ENCODE measurements around the gene PKNOX1. TPM values are rescaled to one million over a fixed set of nuclear protein-coding genes. Genes with fewer than 3 reads are reported as not detected.
A peak's percentile ranks its signal among the peaks of the same experiment; 100 is the strongest.
"Not testable (repeated sequence)": the region's sequence is repeated elsewhere in the genome, so short reads cannot be mapped to it uniquely, and the experiment has no call there.

PKNOX1 gene
- total and polyA plus RNA-seq, 5 donors from 2014 or later: 13.0 to 22.6 (median 17.1) TPM

DNA sequence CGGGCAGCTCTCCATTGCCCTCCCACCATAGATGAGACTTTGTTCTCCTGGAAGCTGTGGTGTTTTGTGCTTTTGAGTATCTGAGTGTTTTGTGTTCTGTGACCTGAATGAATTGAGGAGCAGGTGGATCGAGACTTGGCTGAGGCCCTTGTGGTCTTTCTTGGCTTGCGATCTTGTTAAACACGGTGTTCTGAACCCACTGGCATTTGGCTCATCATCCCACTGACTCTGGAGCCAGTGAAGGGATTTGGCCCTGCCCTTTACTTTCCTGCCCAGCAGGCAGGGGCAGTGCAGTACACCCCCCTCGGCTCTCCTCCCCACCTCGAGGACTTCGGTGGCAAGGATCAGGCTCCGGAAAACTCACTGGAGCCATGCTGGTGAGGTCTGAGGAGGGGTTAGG is 30.6 kb downstream of the PKNOX1 start:
- no peak overlapping the region for H3K27ac ChIP-seq (ENCODE audit: insufficient read depth, low read length, poor library complexity, severe bottlenecking)
- peaks cover 29% of the 10 kb centered on the region for H3K36me3 ChIP-seq (ENCODE audit: control insufficient read depth, insufficient read depth, low read length)
- peaks cover 4 to 5% of the 10 kb centered on the region in 2 experiments for H3K9me3 ChIP-seq (ENCODE audit: control insufficient read depth in 2 of 2, low read length in 2 of 2)
- Mint-ChIP-seq H3K36me3 (peaks cover 46% of the 10 kb centered on the region), H3K27me3 (no peaks in the 10 kb centered on the region), H3K27ac (peak overlapping the region in 1 of 3 donors; percentile 38), H3K4me3 (no peak overlapping the region), H3K9me3 (peaks cover 0 to 9% (median 3%) of the 10 kb centered on the region in 7 donors), H3K4me1 (peaks cover 0 to 3% (median 1%) of the 10 kb centered on the region in 4 donors)
- DNase-seq (no peak), ATAC-seq (ENCODE audit: low read depth in 2 of 2) (no peak)
- H3K4me3 ChIP-seq (ENCODE audit: low read depth, low read length): no peak overlapping the region
- H3K27me3 ChIP-seq (ENCODE audit: control insufficient read depth, insufficient read depth, low read length): no peaks in the 10 kb centered on the region
- no peaks in the 10 kb centered on the region for H3K4me1 ChIP-seq (ENCODE audit: control insufficient read depth, insufficient read depth, low read length, poor library complexity, severe bottlenecking)

DNA sequence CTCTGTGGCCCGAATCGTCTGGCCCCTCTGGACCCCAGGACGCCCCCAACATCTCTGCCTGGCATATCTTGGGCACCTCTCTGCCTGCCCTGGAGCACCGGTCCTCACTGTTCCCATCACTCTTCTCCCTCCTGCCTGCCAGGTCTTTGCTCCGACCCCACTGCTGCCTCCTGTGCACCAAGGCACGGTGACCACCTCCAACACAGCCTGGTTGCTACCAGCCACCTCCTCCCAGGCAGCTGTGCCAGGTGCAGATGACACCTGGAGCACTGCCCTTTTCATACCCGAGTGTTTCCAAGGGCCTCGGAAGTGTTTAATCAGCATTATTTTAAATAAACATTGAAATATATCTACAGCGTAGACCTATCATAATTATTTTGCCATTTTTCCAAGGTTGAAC is 31.3 kb downstream of the PKNOX1 start:
- peaks cover 0 to 3% (median 1%) of the 10 kb centered on the region in 4 donors for H3K4me1 Mint-ChIP-seq
- H3K36me3 ChIP-seq (ENCODE audit: control insufficient read depth, insufficient read depth, low read length): peaks cover 32% of the 10 kb centered on the region
- ATAC-seq (ENCODE audit: low read depth in 2 of 2): no peak

DNA sequence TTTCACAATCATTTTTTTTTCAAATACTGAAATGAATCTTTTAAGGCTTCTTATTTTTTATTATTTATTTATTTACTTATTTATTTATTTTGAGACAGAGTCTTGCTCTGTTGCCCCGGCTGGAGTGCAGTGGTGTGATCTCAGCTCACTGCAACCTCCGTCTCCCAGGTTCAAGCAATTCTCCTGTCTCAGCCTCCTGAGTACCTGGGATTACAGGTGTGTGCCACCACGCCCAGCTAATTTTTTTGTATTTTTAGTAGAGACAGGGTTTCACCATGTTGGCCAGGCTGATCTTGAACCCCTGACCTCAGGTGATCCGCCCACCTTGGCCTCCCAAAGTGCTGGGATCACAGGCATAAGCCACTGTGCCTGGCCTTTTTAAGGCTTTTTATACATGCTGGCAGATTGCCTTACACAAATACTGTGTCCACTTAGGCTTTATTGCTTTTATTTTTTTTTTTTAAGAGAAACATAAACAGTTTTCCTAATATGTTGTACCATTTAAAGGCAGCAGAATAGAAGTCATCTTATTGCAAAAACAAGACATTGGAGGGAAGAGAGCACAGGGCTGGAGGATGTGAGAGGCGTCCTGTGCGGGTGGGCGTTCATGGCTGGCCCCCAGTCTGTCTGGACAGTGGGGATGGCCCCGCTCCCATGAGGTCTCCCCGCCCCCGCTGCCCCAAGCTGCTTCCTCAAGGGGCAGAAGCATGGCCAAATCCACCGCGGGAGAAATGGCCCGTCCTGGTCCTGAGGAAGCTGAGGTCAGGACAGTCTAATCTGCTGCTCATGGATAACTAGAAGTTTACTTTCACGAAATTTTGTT is 31.9 kb downstream of the PKNOX1 start:
- H3K27ac ChIP-seq (ENCODE audit: insufficient read depth, low read length, poor library complexity, severe bottlenecking); H3K27me3 ChIP-seq (ENCODE audit: control insufficient read depth, insufficient read depth, low read length); DNase-seq; H3K4me3 ChIP-seq (ENCODE audit: low read depth, low read length); H3K4me1 ChIP-seq (ENCODE audit: control insufficient read depth, insufficient read depth, low read length, poor library complexity, severe bottlenecking); ATAC-seq (ENCODE audit: low read depth in 2 of 2); H3K4me1 Mint-ChIP-seq; H3K9me3 ChIP-seq (ENCODE audit: control insufficient read depth in 2 of 2, low read length in 2 of 2); H3K4me3 Mint-ChIP-seq; H3K9me3 Mint-ChIP-seq; H3K27me3 Mint-ChIP-seq: not testable (repeated sequence)
- Mint-ChIP-seq H3K27ac (peak overlapping the region in 1 of 3 donors; percentile 32), H3K36me3 (peaks cover 38% of the 10 kb centered on the region)
- peaks cover 34% of the 10 kb centered on the region for H3K36me3 ChIP-seq (ENCODE audit: control insufficient read depth, insufficient read depth, low read length)

More for the DNA sequence above, 31.3 kb downstream of the PKNOX1 start:
- Mint-ChIP-seq H3K27ac (peak overlapping the region in 1 of 3 donors; percentile 32), H3K9me3 (peaks cover 0 to 6% (median 0%) of the 10 kb centered on the region in 7 donors), H3K4me3 (no peak overlapping the region), H3K36me3 (peaks cover 40% of the 10 kb centered on the region), H3K27me3 (no peaks in the 10 kb centered on the region)
- H3K4me3 ChIP-seq (ENCODE audit: low read depth, low read length): no peak overlapping the region
- no peaks in the 10 kb centered on the region for H3K9me3 ChIP-seq (ENCODE audit: control insufficient read depth in 2 of 2, low read length in 2 of 2)
- H3K4me1 ChIP-seq (ENCODE audit: control insufficient read depth, insufficient read depth, low read length, poor library complexity, severe bottlenecking): no peaks in the 10 kb centered on the region
- no peak overlapping the region for H3K27ac ChIP-seq (ENCODE audit: insufficient read depth, low read length, poor library complexity, severe bottlenecking)
- DNase-seq: no peak
- H3K27me3 ChIP-seq (ENCODE audit: control insufficient read depth, insufficient read depth, low read length): no peaks in the 10 kb centered on the region

DNA sequence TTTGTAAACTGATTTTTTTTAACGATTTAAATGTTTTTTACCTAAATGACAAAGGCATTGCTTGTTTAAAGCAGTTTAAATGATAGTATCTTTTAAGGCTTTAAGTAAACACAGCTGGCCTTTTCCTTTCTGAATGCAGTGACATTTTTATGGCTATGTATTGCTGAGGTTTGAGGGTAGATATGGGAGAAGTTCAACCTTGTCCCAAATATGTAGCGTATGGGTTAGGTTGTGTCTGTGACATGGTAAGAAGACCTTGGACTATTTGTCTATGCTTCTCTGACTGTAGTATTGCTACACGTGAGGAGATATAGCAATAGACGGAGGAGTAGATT is 32.5 kb downstream of the PKNOX1 start:
- ATAC-seq (ENCODE audit: low read depth in 2 of 2) (no peak), DNase-seq (no peak)
- Mint-ChIP-seq H3K27me3 (no peaks in the 10 kb centered on the region), H3K27ac (no peak overlapping the region), H3K4me3 (no peak overlapping the region), H3K4me1 (peaks cover 0 to 3% (median 1%) of the 10 kb centered on the region in 4 donors), H3K36me3 (peaks cover 41% of the 10 kb centered on the region), H3K9me3 (peaks cover 0 to 2% (median 0%) of the 10 kb centered on the region in 7 donors)
- H3K4me1 ChIP-seq (ENCODE audit: control insufficient read depth, insufficient read depth, low read length, poor library complexity, severe bottlenecking): no peaks in the 10 kb centered on the region
- H3K36me3 ChIP-seq (ENCODE audit: control insufficient read depth, insufficient read depth, low read length): peaks cover 39% of the 10 kb centered on the region
- H3K27ac ChIP-seq (ENCODE audit: insufficient read depth, low read length, poor library complexity, severe bottlenecking): no peak overlapping the region
- H3K4me3 ChIP-seq (ENCODE audit: low read depth, low read length): no peak overlapping the region
- no peaks in the 10 kb centered on the region for H3K9me3 ChIP-seq (ENCODE audit: control insufficient read depth in 2 of 2, low read length in 2 of 2)
- no peaks in the 10 kb centered on the region for H3K27me3 ChIP-seq (ENCODE audit: control insufficient read depth, insufficient read depth, low read length)

DNA sequence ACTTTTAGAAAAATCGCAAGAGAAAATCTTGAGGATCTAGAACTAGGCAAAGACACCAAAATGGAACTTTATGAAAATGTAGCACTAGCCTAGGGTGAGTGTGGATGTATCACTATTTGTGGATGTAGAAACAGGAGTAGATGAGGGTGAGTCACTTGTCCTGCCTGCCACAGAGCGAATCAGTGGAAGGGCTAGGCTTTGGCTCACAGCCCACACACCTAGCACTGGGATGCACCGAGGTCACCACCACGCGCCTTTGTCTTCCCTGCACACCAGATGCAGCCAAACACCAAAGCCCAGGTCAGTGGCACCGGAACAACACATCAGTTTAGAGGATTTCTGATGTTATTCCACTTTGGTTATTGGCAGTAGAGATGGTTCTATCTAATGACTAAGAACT is 38.2 kb downstream of the PKNOX1 start:
- no peak overlapping the region for H3K4me3 ChIP-seq (ENCODE audit: low read depth, low read length)
- peaks cover 53% of the 10 kb centered on the region for H3K36me3 ChIP-seq (ENCODE audit: control insufficient read depth, insufficient read depth, low read length)
- H3K9me3 ChIP-seq (ENCODE audit: control insufficient read depth in 2 of 2, low read length in 2 of 2): no peaks in the 10 kb centered on the region
- no peaks in the 10 kb centered on the region for H3K4me1 ChIP-seq (ENCODE audit: control insufficient read depth, insufficient read depth, low read length, poor library complexity, severe bottlenecking)
- Mint-ChIP-seq H3K27me3 (no peaks in the 10 kb centered on the region), H3K4me1 (peaks cover 0 to 8% (median 4%) of the 10 kb centered on the region in 4 donors), H3K36me3 (peaks cover 49% of the 10 kb centered on the region), H3K27ac (peak overlapping the region in 1 of 3 donors; percentile 31), H3K4me3 (no peak overlapping the region), H3K9me3 (no peaks in the 10 kb centered on the region)
- no peaks in the 10 kb centered on the region for H3K27me3 ChIP-seq (ENCODE audit: control insufficient read depth, insufficient read depth, low read length)
- no peak for ATAC-seq (ENCODE audit: low read depth in 2 of 2)
- H3K27ac ChIP-seq (ENCODE audit: insufficient read depth, low read length, poor library complexity, severe bottlenecking): no peak overlapping the region
- no peak for DNase-seq

DNA sequence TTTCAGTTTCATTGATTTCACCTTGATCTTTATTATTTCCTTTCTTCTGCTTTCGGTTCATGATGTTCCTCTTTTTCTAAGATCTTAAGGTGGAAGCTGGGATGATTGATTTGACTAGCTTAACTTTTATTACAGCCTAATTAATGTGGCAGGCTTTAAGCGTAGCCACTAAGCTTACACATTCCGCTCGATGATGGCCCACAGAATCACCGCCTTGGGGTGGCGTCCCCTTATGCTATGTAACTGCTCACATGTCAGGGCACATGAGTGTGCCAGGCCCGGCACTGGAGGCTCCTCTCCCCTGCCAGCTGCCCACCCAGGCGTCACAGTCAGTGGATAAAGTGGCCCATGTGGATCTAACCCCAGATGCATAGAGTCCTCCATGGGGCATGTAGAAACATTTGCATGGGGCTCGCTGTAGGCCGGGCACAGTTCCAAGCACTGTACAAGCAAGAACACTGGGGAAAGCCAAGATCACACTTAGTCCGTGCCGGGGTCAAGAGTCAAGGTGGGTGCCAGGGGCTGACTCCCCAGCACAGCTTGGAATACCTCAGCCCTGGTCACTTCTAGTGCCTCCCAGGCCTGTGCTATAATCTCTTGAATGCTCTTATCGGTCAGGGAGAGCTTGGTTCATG is 41.7 kb downstream of the PKNOX1 start:
- peak overlapping the region in 1 of 3 donors; percentile 59 for H3K27ac Mint-ChIP-seq
- Histone ChIP-seq H3K4me1 (ENCODE audit: control insufficient read depth, insufficient read depth, low read length, poor library complexity, severe bottlenecking) (no peaks in the 10 kb centered on the region), H3K9me3 (ENCODE audit: control insufficient read depth in 2 of 2, low read length in 2 of 2) (no peaks in the 10 kb centered on the region), H3K4me3 (ENCODE audit: low read depth, low read length) (no peak overlapping the region), H3K27ac (ENCODE audit: insufficient read depth, low read length, poor library complexity, severe bottlenecking) (no peak overlapping the region), H3K36me3 (ENCODE audit: control insufficient read depth, insufficient read depth, low read length) (peaks cover 52% of the 10 kb centered on the region), H3K27me3 (ENCODE audit: control insufficient read depth, insufficient read depth, low read length) (no peaks in the 10 kb centered on the region)
- no peak overlapping the region for H3K4me3 Mint-ChIP-seq
- peaks cover 47% of the 10 kb centered on the region for H3K36me3 Mint-ChIP-seq
- no peak for DNase-seq
- no peak for ATAC-seq (ENCODE audit: low read depth in 2 of 2)
- H3K4me1 Mint-ChIP-seq: peaks cover 0 to 8% (median 4%) of the 10 kb centered on the region in 4 donors
- no peaks in the 10 kb centered on the region for H3K27me3 Mint-ChIP-seq
- no peaks in the 10 kb centered on the region for H3K9me3 Mint-ChIP-seq

DNA sequence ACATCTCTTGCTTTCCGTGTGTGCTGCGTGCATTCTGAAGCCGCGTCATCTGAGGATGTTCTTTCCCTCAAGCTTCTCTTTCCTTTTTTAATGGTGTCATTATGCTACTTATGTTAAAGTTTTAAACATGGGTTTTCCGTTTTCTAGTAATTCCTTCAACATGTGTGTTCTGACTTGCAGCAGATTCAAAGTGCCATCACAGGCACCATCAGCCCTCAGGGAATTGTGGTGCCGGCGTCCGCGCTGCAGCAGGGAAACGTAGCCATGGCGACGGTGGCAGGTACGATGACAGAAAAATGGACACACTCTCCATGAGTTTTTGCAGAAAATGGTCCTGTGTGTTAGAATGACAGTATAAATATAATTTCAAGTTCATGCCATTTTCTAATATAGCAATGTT is 42.4 kb downstream of the PKNOX1 start:
- Histone ChIP-seq H3K9me3 (ENCODE audit: control insufficient read depth in 2 of 2, low read length in 2 of 2) (no peaks in the 10 kb centered on the region), H3K27ac (ENCODE audit: insufficient read depth, low read length, poor library complexity, severe bottlenecking) (no peak overlapping the region), H3K27me3 (ENCODE audit: control insufficient read depth, insufficient read depth, low read length) (no peaks in the 10 kb centered on the region), H3K4me3 (ENCODE audit: low read depth, low read length) (no peak overlapping the region), H3K4me1 (ENCODE audit: control insufficient read depth, insufficient read depth, low read length, poor library complexity, severe bottlenecking) (no peaks in the 10 kb centered on the region), H3K36me3 (ENCODE audit: control insufficient read depth, insufficient read depth, low read length) (peaks cover 47% of the 10 kb centered on the region)
- ATAC-seq (ENCODE audit: low read depth in 2 of 2) (no peak), DNase-seq (no peak)
- H3K4me3 Mint-ChIP-seq: no peak overlapping the region
- H3K9me3 Mint-ChIP-seq: no peaks in the 10 kb centered on the region
- no peaks in the 10 kb centered on the region for H3K27me3 Mint-ChIP-seq
- H3K4me1 Mint-ChIP-seq: peaks cover 0 to 8% (median 4%) of the 10 kb centered on the region in 4 donors
- H3K27ac Mint-ChIP-seq: no peak overlapping the region
- peaks cover 52% of the 10 kb centered on the region for H3K36me3 Mint-ChIP-seq

Measured in CD4-positive, CD25-positive, alpha-beta regulatory T cell (primary cell).